Measurements from ENCODE around the gene TEKT5.

DNA sequence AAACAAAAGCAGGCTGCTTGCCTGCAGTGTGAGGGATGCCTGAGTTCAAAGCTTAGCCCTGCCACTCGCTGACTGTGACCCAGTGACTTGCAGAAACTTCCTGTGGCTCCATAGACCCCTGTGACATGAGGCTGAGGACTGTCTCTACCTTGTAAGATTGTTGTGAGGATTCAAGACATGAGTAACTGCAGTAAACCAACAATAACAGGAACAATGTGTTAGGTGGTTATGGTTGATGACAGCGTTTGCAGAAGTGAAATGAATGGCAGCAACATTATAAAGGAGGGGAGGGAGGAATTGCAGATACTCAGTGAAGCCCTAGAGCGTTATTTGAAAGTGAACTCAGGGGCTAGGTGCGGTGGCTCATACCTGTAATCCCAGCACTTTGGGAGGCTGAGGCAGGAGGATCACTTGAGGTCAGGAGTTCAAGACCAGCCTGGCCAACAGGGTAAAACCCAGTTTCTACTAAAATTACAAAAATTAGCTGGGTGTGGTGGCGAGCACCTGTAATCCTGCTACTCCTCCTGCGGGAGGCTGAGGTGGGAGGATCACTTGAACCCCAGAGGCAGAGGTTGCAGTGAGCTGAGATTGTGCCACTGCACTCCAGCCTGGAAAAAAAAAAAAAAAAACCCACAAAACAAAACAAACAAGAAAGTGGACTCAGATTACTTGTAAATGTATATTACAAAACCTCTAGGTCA is 80.8 kb downstream of the TEKT5 start:
- no peak for TF ChIP-seq POLR2A (IDR thresholded peaks at IDR 0.05)
- TF ChIP-seq, protein P1, sequence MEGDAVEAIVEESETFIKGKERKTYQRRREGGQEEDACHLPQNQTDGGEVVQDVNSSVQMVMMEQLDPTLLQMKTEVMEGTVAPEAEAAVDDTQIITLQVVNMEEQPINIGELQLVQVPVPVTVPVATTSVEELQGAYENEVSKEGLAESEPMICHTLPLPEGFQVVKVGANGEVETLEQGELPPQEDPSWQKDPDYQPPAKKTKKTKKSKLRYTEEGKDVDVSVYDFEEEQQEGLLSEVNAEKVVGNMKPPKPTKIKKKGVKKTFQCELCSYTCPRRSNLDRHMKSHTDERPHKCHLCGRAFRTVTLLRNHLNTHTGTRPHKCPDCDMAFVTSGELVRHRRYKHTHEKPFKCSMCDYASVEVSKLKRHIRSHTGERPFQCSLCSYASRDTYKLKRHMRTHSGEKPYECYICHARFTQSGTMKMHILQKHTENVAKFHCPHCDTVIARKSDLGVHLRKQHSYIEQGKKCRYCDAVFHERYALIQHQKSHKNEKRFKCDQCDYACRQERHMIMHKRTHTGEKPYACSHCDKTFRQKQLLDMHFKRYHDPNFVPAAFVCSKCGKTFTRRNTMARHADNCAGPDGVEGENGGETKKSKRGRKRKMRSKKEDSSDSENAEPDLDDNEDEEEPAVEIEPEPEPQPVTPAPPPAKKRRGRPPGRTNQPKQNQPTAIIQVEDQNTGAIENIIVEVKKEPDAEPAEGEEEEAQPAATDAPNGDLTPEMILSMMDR (IDR thresholded peaks at IDR 0.05), result no peak

All from right lobe of liver (tissue), 4 donors.